ENCODE results near the gene TAS2R46. TPM values are rescaled to one million over a fixed set of nuclear protein-coding genes. Genes with fewer than 3 reads are reported as not detected.

The TAS2R46 gene
- total RNA-seq, 1 donor from 2014 or later, result 0.89 TPM

DNA sequence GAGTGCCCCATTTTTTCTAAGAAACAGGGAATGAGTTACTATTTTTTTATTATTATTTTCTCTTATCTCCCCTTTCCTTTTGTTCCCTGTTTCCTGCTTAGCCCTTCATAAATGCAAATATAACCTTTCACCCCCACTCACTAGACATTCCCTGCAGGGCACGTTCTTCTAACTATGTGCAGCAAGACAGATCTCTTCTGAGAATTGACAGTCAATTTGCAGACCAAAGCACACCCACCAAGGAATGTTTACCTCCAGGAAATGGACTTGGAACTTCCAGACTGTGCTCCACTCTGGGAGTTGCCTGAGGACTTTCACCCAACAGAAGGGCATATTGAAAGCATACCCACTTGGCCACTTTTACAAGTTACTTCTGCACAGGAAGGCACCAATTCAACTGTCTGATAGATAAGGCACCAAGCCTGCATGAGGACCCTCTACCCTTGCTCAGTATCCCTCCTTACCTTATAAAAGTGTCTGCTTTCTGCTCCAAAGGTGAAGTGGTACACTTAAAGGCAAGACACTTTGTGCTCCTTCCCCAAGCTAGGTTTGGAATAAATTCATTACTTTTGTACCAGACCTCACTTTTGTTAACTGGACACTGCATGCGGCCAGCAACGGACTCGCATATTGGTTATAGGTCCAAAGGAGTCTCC is 46.2 kb downstream of the TAS2R46 start:
- no peaks in the 10 kb centered on the region for H3K27me3 Mint-ChIP-seq (ENCODE audit: low read depth)
- peaks cover 6% of the 10 kb centered on the region for H3K36me3 Mint-ChIP-seq (ENCODE audit: low read depth)
- H3K4me3 Mint-ChIP-seq, result no peak overlapping the region
- peaks cover 3% of the 10 kb centered on the region for H3K4me1 Mint-ChIP-seq
- no peaks in the 10 kb centered on the region for H3K9me3 Mint-ChIP-seq
- no peak for DNase-seq (ENCODE audit: low read depth, low spot score)
- TF ChIP-seq, protein P1, sequence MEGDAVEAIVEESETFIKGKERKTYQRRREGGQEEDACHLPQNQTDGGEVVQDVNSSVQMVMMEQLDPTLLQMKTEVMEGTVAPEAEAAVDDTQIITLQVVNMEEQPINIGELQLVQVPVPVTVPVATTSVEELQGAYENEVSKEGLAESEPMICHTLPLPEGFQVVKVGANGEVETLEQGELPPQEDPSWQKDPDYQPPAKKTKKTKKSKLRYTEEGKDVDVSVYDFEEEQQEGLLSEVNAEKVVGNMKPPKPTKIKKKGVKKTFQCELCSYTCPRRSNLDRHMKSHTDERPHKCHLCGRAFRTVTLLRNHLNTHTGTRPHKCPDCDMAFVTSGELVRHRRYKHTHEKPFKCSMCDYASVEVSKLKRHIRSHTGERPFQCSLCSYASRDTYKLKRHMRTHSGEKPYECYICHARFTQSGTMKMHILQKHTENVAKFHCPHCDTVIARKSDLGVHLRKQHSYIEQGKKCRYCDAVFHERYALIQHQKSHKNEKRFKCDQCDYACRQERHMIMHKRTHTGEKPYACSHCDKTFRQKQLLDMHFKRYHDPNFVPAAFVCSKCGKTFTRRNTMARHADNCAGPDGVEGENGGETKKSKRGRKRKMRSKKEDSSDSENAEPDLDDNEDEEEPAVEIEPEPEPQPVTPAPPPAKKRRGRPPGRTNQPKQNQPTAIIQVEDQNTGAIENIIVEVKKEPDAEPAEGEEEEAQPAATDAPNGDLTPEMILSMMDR (conservative IDR thresholded peaks at IDR 0.05), result no peak
- H3K27ac Mint-ChIP-seq (ENCODE audit: unreplicated experiment), result no peak overlapping the region

DNA sequence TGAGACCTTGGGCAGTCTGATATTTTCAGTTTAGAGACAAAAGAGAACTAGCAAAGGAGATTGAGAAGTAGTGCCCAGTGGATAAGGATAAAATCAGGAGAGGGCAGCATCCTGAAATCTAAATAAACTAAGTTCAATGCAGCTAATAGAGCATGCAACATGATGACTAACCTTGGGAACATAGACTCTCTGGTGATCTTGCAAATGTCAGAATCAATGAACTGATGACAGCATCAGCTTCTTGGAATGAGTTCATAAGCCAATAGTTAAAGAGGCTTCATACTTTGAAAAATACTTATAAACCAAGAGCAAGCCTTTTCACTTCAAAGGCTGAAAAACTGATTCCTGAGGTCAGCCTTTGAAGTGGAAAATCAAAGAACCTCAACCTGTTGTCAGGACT is 47.9 kb downstream of the TAS2R46 start:
- Mint-ChIP-seq H3K9me3 (no peaks in the 10 kb centered on the region), H3K4me3 (no peak overlapping the region), H3K27me3 (ENCODE audit: low read depth) (no peaks in the 10 kb centered on the region), H3K36me3 (ENCODE audit: low read depth) (peaks cover 6% of the 10 kb centered on the region), H3K27ac (ENCODE audit: unreplicated experiment) (no peak overlapping the region), H3K4me1 (peaks cover 3% of the 10 kb centered on the region)
- TF ChIP-seq, protein P1 (conservative IDR thresholded peaks at IDR 0.05), result no peak
- no peak for DNase-seq (ENCODE audit: low read depth, low spot score)

Other genes with a start within 250 kb of the TAS2R46 start
- 1.1 and 1.2 TPM in 2 replicates for gene TAS2R10, start 235.9 kb downstream of the TAS2R46 start, total RNA-seq
- gene PRR4, start 212.8 kb downstream of the TAS2R46 start, total RNA-seq, result 3.3 and 6.9 TPM in 2 replicates
- 17.4 and 21.1 TPM in 2 replicates for gene PRH1, start 178.0 kb downstream of the TAS2R46 start, total RNA-seq
- gene TAS2R13, start 152.7 kb downstream of the TAS2R46 start, total RNA-seq, result 1.0 and 1.1 TPM in 2 replicates
- not detected in 2 replicates for gene PRH2, start 133.1 kb downstream of the TAS2R46 start, total RNA-seq
- 1.7 and 2.1 TPM in 2 replicates for gene TAS2R14, start 123.0 kb downstream of the TAS2R46 start, total RNA-seq
- 1.0 and 1.3 TPM in 2 replicates for gene TAS2R50, start 75.4 kb downstream of the TAS2R46 start, total RNA-seq
- 1.1 TPM in 2 replicates for gene TAS2R20, start 64.0 kb downstream of the TAS2R46 start, total RNA-seq
- 2.8 and 3.3 TPM in 2 replicates for gene TAS2R19, start 39.7 kb downstream of the TAS2R46 start, total RNA-seq
- gene TAS2R31, start 30.9 kb downstream of the TAS2R46 start, total RNA-seq, result 2.1 and 2.5 TPM in 2 replicates
- 0.30 and 0.47 TPM in 2 replicates for gene TAS2R43, start 30.0 kb upstream of the TAS2R46 start, total RNA-seq
- 1.4 and 1.9 TPM in 2 replicates for gene TAS2R30, start 72.3 kb upstream of the TAS2R46 start, total RNA-seq
- gene SMIM10L1, start 108.9 kb upstream of the TAS2R46 start, total RNA-seq, result 16.9 and 17.8 TPM in 2 replicates
- gene TAS2R42, start 124.6 kb upstream of the TAS2R46 start, total RNA-seq, result not detected in 2 replicates
- not detected in 2 replicates for gene PRB3, start 207.4 kb upstream of the TAS2R46 start, total RNA-seq
- not detected in 2 replicates for gene PRB4, start 248.1 kb upstream of the TAS2R46 start, total RNA-seq